Measurements from ENCODE around the gene NRP1.
"Not testable (repeated sequence)": the region's sequence is repeated elsewhere in the genome, so short reads cannot be mapped to it uniquely, and the experiment has no call there.

NRP1 gene

DNA sequence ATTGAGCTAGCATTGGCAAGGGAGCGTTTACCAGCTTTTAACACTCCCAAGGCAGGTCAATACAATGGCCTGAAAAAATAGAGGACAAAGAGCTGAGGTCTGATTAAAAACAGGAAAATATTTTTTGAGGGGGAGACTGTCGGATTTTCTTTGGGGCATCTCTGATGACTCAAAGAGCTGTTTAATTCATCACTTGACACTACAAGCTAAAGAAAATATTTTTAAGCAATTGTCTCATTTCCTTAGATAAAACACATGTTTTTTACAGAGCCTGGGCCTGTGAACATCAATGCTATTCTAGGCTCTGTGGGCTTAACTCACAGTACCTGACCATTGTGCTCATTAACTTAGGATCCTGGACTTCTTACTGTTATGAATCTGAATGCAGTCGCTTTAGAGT lies 100.8 kb downstream of the NRP1 start:
- no peak for DNase-seq

DNA sequence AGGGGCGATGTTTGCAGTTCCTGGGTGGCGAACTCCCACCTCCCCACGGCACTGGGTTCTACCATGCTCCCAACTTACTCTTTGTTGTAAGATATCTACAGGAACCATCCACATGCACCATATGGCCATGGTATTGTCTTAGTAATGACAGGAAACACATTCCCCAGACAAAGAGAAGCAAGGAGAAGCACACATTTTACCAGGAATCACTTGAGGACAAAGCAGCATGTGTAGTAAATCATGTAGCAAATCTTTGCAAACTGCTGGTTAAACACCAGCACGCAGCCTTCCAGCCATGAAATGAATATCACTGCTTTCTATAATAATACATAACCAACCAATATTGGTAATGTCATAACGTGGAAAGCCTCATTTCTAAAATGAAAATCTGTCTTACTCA lies 101.2 kb downstream of the NRP1 start:
- no peak for DNase-seq

DNA sequence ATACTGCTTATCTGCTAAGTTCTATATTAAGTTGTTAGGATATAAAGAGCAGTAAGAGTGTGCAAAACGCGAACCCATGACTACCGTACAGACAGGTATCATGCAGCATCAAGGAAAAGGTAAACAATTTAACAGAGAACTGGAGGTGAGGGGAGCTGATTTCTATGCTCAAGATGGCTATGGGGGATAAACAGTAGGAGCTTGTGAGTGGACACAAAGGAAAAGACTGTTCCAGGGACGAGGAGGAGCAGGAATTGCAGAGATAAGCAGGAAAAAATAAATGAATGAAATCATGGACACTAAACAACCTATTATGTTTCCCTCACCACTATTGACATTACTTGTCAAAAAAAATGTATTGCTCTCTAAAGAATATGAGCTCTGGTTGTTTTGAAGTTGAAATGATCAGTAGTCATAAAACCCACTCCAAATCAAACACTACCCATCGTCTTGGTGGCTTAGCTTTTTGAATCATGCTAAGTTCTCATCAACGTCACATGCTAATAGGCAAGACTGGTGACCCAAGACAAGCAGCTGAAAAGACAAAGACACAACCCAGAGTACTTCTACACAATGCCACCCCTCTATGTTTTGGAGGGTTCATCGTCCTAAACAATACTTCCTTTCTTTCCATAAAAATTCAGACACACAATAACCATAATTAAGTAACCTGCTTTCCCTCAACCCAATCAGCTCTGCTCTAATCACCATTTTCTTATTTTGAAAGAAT lies 102.7 kb downstream of the NRP1 start:
- no peak for DNase-seq

DNA sequence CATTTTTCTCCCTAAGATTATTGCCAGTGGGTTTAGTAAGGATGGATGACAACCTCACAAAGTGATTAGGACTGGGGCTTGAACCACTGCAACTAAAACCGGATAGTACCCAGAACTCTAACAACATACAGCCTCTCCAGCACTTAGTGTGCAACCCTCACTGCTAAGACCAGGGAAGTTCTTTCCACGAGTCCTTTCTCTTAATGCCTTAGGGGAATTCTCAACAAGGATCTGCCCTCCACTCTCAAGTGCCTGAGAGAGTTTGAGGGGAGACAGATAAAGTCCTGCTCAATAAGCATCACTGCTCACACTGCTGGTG lies 104.6 kb downstream of the NRP1 start:
- no peak for DNase-seq

DNA sequence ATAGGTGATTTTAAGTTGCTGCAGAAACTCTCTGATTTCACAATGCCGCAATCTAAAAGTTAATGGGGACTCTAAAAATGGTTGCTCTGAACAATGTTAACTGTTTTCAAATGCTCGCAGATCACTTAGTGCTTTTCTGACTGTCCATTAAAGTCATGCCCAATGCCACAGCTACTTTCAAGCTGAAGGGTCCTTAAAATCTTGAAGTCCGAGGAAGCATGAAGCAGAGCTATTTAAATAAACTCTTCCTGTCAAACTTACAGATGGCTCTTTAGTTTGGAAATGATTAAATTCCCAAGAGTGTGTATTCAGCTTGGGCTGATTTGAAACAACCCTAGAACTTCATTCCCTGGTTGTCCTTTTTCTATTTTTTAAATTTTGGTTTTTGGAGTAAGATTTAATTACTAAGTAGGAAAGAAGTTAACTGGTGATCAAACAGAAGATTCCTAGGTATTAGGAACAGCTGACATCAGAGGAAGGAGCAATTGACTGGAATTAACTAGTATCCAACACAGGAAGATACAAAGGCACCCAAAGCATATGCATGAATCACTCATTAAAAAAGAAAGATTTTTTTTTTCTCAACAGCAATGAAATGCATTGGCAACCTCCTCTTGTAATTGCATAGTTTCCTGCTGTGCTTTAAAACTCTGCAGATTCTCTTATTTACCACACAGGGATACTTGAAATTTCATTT lies 105.1 kb downstream of the NRP1 start:
- no peak for DNase-seq

DNA sequence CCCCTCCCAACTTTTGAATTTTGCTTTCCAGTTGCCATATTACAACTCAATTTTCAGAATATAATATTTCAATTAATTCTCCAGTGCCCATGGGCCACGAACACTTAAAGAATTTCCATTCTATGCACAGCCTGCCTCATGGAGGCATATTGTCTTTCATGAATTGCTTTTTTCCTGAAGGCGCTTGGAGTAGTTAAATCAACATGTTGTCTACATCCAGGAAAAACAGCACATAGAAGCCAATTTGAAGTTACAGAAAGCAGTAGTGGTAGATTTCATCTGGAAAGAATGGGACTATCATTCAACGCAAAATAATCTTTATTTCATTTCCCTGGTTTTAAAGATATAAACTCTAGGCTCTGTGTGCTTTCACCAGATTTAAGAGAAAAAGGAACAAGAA lies 106.0 kb downstream of the NRP1 start:
- no peak for DNase-seq

DNA sequence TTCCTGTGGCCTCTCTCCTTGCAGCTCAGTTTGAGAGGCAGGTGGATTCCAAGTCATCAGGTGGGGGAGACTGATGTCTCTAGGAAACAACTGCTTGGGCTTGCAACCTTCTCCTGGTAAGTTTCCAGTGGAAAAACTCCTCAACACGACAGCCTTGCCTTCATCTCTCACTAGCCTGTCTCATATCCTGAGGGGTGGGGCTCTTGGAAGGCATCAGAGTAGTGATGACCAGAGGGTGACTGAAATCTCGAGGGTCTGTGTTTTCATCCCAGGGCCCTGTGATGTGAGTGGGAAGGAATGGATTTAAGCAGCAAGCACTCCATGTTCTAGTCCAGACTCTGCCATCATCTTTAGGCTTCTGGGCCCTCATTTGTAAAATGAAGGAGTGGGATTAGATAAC lies 107.0 kb downstream of the NRP1 start:
- DNase-seq, result no peak

DNA sequence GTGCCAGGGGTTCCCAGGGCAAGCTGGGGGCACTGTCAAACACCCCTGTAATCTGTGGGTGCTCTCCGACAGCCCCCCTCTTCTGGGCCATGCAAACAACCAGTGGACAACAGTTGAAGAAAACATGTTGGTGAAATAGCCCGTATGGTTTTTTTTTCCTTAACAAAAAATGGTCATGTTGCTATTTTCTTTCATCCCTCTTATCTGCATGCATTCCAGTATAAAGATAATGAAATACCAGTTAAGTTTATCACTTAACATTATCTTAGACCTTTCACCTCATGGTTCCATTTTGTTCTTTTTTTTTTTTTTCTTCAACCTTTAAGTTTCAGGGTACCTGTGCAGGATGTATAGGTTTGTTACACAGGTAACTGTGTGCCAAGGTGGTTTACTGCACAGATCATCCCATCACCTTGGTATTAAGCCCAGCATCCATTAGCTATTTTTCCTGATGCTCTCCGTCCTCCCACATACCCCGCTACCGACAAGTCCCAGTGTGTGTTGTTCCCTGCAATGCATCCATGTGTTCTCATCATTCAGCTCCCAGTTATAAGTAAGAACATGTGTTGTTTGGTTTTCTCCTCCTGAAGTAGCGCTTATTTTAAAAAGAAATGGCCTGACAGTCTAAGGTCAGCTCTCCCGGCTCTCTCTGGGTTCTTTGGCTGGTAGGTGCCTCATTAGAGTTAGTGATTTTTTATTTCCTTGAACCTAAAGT lies 110.1 kb downstream of the NRP1 start:
- no peak for DNase-seq

DNA sequence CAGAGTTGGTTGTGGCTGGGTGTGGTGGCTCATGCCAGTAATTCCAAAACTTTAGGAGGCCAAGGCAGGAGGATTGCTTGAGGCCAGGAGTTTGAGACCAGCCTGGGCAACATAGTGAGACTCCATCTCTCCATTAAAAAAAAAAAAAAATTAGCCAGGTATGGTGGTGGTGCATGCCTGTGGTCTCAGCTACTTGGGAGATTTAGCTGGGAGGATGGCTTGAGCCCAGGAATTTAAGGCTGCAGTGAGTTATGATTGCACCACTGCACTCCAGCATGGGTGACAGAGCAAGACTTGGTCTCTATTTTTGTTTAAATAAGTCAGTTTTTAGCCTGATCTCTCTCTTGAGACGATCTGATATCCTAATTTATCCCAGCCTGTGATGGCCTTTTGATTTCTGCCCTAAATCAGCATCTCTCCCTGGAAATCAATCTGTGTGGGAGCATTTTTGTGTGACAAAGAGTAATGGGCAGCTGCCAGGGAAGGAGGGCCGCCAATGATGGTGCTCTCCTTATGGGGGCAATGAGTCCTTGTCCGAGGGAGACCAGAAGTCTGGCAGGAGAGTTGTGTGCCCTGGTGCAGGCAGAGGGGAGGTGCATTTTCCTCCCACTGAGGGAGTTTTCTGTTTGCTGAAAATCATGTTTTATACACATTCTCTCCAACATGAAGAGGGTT lies 111.0 kb downstream of the NRP1 start:
- no peak for DNase-seq

DNA sequence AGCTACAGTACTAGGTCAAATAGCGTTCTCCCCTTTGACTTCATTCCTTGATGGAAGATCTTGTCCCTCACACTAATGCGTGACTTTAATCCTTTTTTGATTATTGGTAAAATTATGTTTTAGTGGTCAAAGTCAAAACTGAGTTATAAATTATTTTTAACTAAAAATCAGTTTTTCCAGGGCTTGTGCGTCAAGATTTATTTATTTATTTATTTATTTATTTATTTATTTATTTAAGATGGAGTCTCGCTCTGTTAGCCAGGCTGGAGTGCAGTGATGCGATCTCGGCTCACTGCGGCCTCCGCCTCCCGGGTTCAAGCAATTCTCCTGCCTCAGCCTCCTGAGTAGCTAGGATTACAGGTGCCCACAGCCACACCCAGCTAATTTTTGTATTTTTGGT lies 112.2 kb downstream of the NRP1 start:
- not testable (repeated sequence) for DNase-seq

DNA sequence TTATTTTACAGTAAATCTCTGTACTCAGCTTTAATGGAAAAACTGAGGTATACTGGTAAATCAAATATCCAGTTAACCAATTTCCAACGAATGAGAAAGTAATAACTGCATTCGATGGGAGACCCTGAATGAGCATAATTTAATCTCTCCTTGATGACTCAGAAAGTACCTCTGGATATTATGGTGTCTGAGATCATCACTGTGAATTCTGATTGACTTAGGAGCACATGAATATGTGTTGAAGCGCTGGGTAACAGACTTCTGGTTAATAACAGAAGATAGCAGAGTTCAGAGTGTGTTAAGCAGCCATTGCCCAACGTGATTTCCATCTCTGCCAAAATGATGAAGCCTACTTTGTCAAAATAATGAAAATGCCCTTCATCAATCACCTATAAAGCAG lies 116.6 kb downstream of the NRP1 start:
- no peak for DNase-seq

DNA sequence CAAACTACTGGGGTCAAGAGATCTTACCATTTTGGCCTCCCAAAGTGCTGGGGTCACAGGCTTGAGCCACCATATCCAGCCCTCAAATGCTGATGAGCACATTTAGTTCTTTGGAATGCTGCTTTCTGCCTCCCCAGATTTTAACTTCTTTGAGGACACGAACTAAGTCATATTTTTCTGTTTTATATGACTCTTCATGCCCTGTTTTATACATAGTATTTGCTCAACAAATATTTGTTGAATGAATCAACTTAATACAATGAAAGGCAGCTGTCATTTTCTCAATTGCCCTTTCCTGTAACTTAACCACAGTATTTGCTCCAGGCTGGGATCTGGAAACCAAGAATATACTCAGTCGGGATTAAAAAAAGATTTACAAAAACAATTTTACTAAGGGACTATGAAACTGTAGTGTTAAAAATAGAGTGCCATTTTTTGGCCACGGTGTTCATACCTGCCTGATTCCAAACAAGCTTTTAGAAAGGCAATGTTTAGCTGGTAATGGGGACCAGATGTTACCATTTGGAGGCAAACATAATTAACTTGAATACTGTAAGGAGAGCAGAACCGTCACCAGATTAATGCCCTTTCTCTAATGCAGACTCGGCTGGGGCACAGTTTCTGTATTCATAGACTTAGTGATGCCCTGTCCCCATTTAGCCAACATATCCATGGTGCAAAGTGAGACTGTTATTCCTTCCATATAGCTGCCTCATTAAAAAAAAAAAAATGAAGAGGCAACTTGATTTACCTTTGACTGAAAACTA lies 117.6 kb downstream of the NRP1 start:
- peak; percentile 67 for DNase-seq

DNA sequence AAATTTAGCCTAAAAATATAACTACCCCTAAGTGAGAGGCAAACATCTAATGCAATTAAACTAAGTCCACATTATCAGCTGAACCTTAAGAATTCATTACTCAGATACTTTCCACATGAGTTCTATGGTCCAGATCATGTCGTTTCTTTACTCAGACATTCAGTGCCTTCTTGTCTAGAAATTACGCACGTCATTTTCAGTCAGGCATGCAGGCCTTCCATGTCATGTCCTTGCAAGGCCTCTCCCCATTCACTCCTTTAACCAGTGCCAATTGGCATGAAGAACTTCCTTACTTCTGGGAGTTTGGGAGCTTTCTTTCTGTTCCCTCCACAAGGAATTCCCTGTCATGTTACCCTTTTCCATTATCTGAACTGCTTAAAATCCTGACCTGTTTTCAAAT lies 118.8 kb downstream of the NRP1 start:
- DNase-seq, result no peak

DNA sequence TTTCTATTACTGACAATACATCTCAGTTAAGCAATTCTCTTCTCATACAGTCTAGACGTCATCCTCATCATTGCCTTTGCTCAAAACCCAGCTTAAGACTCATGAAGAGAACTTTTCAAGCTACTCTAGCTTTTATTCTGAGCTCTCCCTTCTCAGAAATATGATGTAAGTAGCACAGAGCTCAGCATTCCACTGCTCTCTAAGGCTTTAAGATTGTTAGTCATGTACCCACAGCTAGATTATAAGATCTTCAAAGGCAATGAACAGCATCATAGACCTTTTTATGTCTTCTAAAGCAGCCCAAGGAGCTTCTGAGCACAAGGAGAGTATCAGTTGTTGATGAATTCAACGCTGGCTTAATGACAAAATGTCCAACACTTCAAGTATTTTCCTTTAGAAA lies 119.3 kb downstream of the NRP1 start:
- no peak for DNase-seq

DNA sequence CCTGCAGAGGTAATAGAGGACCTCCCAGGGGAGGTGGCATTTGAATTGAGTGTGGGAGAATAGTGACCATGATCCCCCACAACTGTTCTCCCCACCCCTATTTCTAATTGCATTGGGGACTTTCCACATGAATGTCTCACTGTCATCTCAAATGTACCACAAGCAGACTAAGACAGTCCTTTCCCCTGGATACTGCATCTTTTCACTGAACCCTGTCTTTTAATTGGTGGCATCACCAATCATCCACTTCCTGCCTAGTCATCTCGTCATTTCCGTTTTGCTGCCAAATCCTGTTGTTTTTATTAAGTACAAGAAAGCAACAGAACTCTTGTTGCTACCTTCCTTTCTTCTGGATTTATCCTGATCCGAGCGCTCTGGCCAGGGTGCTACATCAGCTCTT lies 120.3 kb downstream of the NRP1 start:
- DNase-seq, result no peak

DNA sequence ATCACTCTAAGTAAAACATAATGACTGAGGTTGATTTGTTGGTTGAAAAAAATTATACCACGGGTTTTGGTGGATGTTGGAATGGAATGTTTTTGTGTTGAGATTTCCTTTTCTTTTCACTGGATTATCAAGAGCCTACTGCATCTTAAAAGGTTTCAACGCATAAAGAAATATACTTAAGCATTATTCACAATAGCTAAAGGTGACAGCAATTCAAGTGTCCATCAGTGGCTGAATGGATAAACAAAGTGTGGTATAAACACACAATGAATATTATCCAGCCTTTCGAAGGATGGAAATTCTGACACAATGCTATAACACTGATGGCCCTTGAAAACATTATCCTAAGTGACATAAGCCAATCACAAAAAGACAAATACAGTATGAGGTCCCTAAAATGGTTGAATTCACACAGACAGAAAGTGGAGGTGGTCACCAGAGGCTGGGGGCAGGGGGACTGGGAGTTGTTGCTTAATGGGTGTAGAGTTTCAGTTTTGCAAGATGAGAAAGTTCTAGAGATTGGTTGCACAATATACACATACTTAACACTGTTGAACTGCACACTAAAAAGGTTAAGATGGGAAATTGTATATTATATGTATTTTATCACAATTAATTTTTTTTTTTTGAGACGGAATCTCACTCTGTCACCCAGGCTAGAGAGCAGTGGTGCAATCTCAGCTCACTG lies 122.3 kb downstream of the NRP1 start:
- DNase-seq, result no peak

DNA sequence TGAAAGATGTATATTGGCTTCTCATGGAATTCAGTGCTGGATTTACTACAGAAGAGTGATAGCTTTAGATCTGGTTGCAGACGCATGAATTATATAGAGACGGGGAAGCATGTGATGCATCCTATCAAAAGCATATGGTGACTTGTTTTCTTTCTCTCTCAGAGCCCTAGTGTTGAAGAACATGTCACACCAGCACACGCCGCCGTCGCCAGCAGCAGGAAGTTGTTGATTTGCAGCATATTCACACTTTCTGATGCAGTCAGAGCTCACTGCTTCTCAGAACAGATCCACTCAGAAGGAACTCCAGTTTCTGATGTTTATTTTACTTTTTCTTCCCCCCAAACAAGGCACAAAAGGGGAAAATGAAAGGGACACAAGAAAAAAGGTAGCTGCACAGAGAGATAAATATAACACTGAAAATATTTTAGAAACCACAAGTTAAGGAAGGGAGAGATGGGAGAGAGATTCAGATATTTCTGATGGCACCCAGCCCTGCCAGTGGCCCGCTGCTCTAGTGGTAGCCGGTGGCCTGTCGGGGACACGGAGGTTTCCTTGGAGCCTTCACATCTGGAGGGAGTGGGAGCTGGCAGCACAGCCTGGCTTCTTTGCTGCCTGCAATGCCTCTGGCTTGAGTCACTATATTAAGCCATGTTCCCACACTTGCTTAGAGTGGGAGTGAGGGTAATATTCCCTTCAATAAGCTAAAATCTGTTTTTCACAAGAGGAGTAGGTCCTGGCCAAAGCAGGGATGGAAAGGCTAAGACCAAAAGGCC lies 123.2 kb downstream of the NRP1 start:
- no peak for DNase-seq

DNA sequence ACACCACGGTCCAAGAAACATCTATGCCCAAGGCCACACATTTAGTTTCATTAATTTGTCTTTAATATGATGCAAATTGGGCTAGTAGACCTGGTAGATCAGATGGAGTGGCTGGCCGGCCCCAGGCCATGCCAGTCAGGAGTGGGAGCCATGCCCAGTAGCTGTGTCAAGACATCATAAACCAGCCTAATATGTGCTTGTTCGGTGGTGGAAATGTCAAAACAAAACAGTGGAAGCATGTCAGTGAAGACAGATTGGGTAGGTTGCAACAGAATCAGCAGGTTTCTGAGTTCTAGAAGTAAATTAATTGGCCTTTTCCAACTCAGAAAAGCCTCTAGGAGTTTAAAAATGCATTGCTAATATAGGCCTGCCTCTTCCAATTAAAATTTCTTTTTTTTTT lies 124.7 kb downstream of the NRP1 start:
- DNase-seq, result no peak

DNA sequence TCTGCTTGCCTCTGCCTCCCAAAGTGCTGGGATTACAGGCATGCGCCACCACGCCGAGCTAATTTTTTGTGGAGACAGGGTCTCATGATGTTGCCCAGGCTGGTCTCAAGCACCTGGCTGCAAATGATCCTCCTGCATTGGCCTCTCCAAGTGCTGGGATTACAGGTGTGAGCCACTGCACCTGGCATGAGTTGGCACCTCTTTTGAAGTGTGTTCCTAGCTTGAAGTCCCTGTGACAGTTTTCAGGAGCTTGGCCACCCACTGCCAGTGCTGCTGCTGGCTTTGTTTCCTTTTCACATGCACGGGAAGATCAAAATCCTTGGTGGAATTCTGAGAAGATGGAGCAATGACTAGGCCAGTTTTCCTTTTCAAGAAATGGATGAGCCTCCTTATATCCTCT lies 126.3 kb downstream of the NRP1 start:
- DNase-seq, result no peak

DNA sequence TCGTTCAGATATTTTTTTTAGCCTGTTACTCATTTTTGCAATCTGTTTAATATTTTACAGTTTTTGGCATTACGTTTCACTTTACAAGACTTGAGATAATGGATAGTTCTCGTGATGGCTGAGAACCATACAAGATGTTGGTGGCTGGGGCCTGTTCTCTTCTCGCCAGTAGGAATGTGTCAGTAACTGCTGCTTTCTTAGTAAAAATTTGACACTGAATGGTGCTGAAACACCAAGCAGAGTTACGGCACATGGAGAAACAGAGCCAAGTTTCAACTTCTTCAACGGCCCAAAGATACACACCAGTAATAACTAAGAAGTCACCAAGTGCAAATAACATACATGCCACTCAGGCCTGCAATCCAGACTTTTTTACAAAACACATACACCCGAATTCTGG lies 130.4 kb downstream of the NRP1 start:
- no peak for DNase-seq

DNA sequence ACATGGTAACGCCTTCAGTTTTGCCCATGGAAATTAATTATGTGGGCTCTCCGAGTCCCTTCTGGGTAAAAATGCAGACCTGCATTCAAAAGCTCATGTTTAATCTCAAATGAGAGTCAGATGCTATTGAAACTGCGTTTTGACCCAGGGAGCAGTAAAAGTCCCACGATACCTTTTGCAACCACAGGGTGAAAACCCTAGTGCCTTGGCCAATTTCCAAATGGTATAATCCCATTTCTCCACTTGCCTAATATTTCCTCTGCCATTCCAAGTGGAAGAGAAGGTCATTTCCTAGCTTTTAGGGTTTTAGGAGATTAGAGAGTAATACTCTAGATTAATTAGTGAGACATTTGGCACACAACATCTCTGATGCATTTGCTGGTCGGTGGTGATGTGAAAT lies 132.5 kb downstream of the NRP1 start:
- no peak for DNase-seq
